WTC11 (cell line): ENCODE measurements around the gene CRBN. TPM values are rescaled to one million over a fixed set of nuclear protein-coding genes. Genes with fewer than 3 reads are reported as not detected.
A peak's percentile ranks its signal among the peaks of the same experiment; 100 is the strongest.

Experiments
- ATAC-seq: fragments of 200-7000 bp; cut with Tn5 transposase; 2 replicates; pipeline ENCODE4 v1.10.0; 2021; ENCODE audit warnings: mild to moderate bottlenecking, moderate library complexity
- CTCF ChIA-PET: fragments of 300-600 bp; sonication (Branson Sonifier 250); formaldehyde crosslinking; loops from one replicate; lab custom pipeline; 2021; ENCODE audit warnings: antibody characterized with exemption; lab: Charles Lee
- POLR2A ChIA-PET: fragments of 350-600 bp; sonication (Branson Sonifier 250); formaldehyde crosslinking; loops from one replicate; lab custom pipeline; 2021; ENCODE audit warnings: antibody characterized with exemption; lab: Charles Lee
- DNase-seq: peaks from one replicate; pipeline ENCODE4 v3.0.0; 2021; ENCODE audit warnings: low spot score
- H3K27ac Mint-ChIP-seq: 2 replicates; pipeline ENCODE4 v1.8.0; 2021; ENCODE audit warnings: mixed read lengths
- H3K27me3 Mint-ChIP-seq: 2 replicates; pipeline ENCODE4 v1.8.0; 2021; ENCODE audit warnings: low read depth, mild to moderate bottlenecking, moderate library complexity, mixed read lengths
- H3K36me3 Mint-ChIP-seq: 2 replicates; pipeline ENCODE4 v1.8.0; 2021; ENCODE audit warnings: mixed read lengths
- H3K4me1 Mint-ChIP-seq: 2 replicates; pipeline ENCODE4 v1.8.0; 2022; ENCODE audit warnings: mixed read lengths
- H3K4me3 Mint-ChIP-seq: 2 replicates; pipeline ENCODE4 v1.8.0; 2021; ENCODE audit warnings: mild to moderate bottlenecking, moderate library complexity, mixed read lengths
- H3K9me3 Mint-ChIP-seq: 2 replicates; pipeline ENCODE4 v1.8.0; 2021; ENCODE audit warnings: mixed read lengths
- CBFB ChIP-seq: sonication (generic); formaldehyde crosslinking; IDR thresholded peaks from 2 replicates; pipeline ENCODE4 v1.8.1; 2022; ENCODE audit warnings: mild to moderate bottlenecking, low read depth, missing genetic modification reagents
- CREB1 ChIP-seq: sonication (generic); formaldehyde crosslinking; IDR thresholded peaks from 2 replicates; pipeline ENCODE4 v1.8.0; 2023; ENCODE audit warnings: mild to moderate bottlenecking, missing genetic modification reagents
- EMX1 ChIP-seq: fragments of 250-450 bp; sonication (Bioruptor Pico); IDR thresholded peaks from 2 replicates; pipeline ENCODE4 v1.8.0; 2021; ENCODE audit warnings: mild to moderate bottlenecking
- ETV6 ChIP-seq: sonication (generic); formaldehyde crosslinking; IDR thresholded peaks from 2 replicates; pipeline ENCODE4 v1.8.1; 2022; ENCODE audit warnings: mild to moderate bottlenecking, missing genetic modification reagents
- FOXJ3 ChIP-seq: sonication (generic); formaldehyde crosslinking; IDR thresholded peaks from 2 replicates; pipeline ENCODE4 v1.9.0; 2021; ENCODE audit warnings: missing genetic modification reagents, mild to moderate bottlenecking, borderline replicate concordance
- FOXK1 ChIP-seq: sonication (generic); formaldehyde crosslinking; IDR thresholded peaks from 2 replicates; pipeline ENCODE4 v1.8.0; 2022; ENCODE audit warnings: mild to moderate bottlenecking, moderate library complexity, missing genetic modification reagents
- GTF2I ChIP-seq: fragments of 250-450 bp; sonication (Bioruptor Pico); conservative IDR thresholded peaks from 2 replicates; pipeline ENCODE4 v1.4.0; 2021; ENCODE audit warnings: mild to moderate bottlenecking
- IRF2 ChIP-seq: sonication (generic); formaldehyde crosslinking; IDR thresholded peaks from 2 replicates; pipeline ENCODE4 v1.8.0; 2022; ENCODE audit warnings: low read depth, missing genetic modification reagents, borderline replicate concordance
- MYBL2 ChIP-seq: sonication (generic); formaldehyde crosslinking; IDR thresholded peaks from 2 replicates; pipeline ENCODE4 v1.8.1; 2023; ENCODE audit warnings: mild to moderate bottlenecking, moderate library complexity, missing genetic modification reagents
- NR1H2 ChIP-seq: sonication (generic); formaldehyde crosslinking; IDR thresholded peaks from 2 replicates; pipeline ENCODE4 v1.9.0; 2021; ENCODE audit warnings: mild to moderate bottlenecking, moderate library complexity, missing genetic modification reagents
- RORB ChIP-seq: fragments of 250-450 bp; sonication (Bioruptor Pico); IDR thresholded peaks from 2 replicates; pipeline ENCODE4 v1.9.0; 2021; ENCODE audit warnings: mild to moderate bottlenecking
- SMAD3 ChIP-seq: sonication (generic); formaldehyde crosslinking; IDR thresholded peaks from 2 replicates; pipeline ENCODE4 v1.8.0; 2022; ENCODE audit warnings: missing genetic modification reagents, mild to moderate bottlenecking, borderline replicate concordance
- TCF7 ChIP-seq: sonication (generic); formaldehyde crosslinking; IDR thresholded peaks from 2 replicates; pipeline ENCODE4 v1.8.0; 2022; ENCODE audit warnings: mild to moderate bottlenecking, low read depth, missing genetic modification reagents, moderate library complexity
- TEAD1 ChIP-seq: sonication (generic); formaldehyde crosslinking; IDR thresholded peaks from 2 replicates; pipeline ENCODE4 v1.8.0; 2022; ENCODE audit warnings: mild to moderate bottlenecking, missing genetic modification reagents
- ZNF121 ChIP-seq: sonication (generic); formaldehyde crosslinking; IDR thresholded peaks from 2 replicates; pipeline ENCODE4 v1.8.0; 2023; ENCODE audit warnings: missing genetic modification reagents
- ZNF138 ChIP-seq: sonication (generic); formaldehyde crosslinking; conservative IDR thresholded peaks from 2 replicates; pipeline ENCODE4 v1.8.1; 2022; ENCODE audit warnings: mild to moderate bottlenecking, moderate library complexity, missing genetic modification reagents
- ZNF219 ChIP-seq: sonication (generic); formaldehyde crosslinking; IDR thresholded peaks from 2 replicates; pipeline ENCODE4 v1.8.0; 2023; ENCODE audit warnings: missing genetic modification reagents, mild to moderate bottlenecking, borderline replicate concordance
- ZNF232 ChIP-seq: sonication (generic); formaldehyde crosslinking; IDR thresholded peaks from 2 replicates; pipeline ENCODE4 v1.8.0; 2022; ENCODE audit warnings: mild to moderate bottlenecking, missing genetic modification reagents
- ZNF416 ChIP-seq: fragments of 250-450 bp; sonication (Bioruptor Pico); IDR thresholded peaks from 2 replicates; pipeline ENCODE4 v1.9.0; 2021; ENCODE audit warnings: mild to moderate bottlenecking, inconsistent platforms
- total RNA-seq: library from RNA; stranded (reverse); gene quantifications from 3 replicates; pipeline ENCODE4 v1.2.3, GENCODE V29; 2021
- TF ChIP-seq, protein P1 (sequence below): sonication (generic); formaldehyde crosslinking; IDR thresholded peaks from 2 replicates; pipeline ENCODE4 v1.8.1; 2022; ENCODE audit warnings: low read depth, missing genetic modification reagents, borderline replicate concordance
- TF ChIP-seq, protein P2 (sequence below): sonication (generic); formaldehyde crosslinking; IDR thresholded peaks from 2 replicates; pipeline ENCODE4 v1.8.0; 2022; ENCODE audit warnings: mild to moderate bottlenecking, missing genetic modification reagents
- TF ChIP-seq, protein P3 (sequence below): fragments of 250-450 bp; sonication (Bioruptor Pico); IDR thresholded peaks from 2 replicates; pipeline ENCODE4 v1.9.0; 2021; ENCODE audit warnings: mild to moderate bottlenecking
- TF ChIP-seq, protein P4 (sequence below): fragments of 250-450 bp; sonication (Bioruptor Pico); IDR thresholded peaks from 2 replicates; pipeline ENCODE4 v1.9.0; 2021; ENCODE audit warnings: mild to moderate bottlenecking
- TF ChIP-seq, protein P5 (sequence below): sonication (generic); formaldehyde crosslinking; conservative IDR thresholded peaks from 2 replicates; pipeline ENCODE4 v1.8.1; 2022; ENCODE audit warnings: mild to moderate bottlenecking, missing genetic modification reagents
- TF ChIP-seq, protein P6 (sequence below): sonication (generic); formaldehyde crosslinking; IDR thresholded peaks from 2 replicates; pipeline ENCODE4 v1.8.1; 2023; ENCODE audit warnings: mild to moderate bottlenecking, moderate library complexity, missing genetic modification reagents

The CRBN gene
- total RNA-seq, 1 experiment from 2014 or later, result 24.4 TPM

DNA sequence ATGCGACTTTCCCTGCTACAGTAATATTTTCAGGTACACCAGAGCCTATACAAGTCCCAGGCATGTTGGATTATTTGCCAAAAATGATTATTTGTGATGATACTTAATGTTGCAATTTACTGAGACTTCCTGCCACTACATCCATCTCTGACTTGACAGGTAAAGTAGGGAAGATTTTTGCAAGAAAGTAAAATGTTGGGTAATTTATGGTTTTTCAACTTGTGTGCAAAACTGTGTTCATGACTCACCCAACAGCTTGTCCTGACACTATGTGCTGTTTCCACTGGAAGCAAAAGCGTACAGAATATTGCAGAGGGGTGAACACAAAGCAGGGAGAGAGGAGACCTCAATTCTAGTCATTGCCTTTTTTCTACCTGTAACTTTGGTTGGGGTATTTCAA is 5.4 kb upstream of the CRBN start:
- Mint-ChIP-seq H3K27me3 (peaks cover 31% of the 10 kb centered on the region), H3K9me3 (peaks cover 35% of the 10 kb centered on the region), H3K4me1 (no peaks in the 10 kb centered on the region), H3K27ac (no peak overlapping the region), H3K4me3 (no peak overlapping the region), H3K36me3 (peaks cover 9% of the 10 kb centered on the region)
- ChIA-PET CTCF (no interaction called here), POLR2A (no interaction called here)
- ATAC-seq (no peak), DNase-seq (no peak)
- TF ChIP-seq TCF7 (no peak), EMX1 (no peak), MYBL2 (CRISPR knock-in tag) (no peak), GTF2I (no peak), ZNF232 (CRISPR knock-in tag) (no peak), FOXJ3 (CRISPR knock-in tag) (no peak), SMAD3 (CRISPR knock-in tag) (no peak), TEAD1 (no peak), ZNF138 (CRISPR knock-in tag) (no peak), CBFB (CRISPR knock-in tag) (no peak)
- TF ChIP-seq, protein P1, sequence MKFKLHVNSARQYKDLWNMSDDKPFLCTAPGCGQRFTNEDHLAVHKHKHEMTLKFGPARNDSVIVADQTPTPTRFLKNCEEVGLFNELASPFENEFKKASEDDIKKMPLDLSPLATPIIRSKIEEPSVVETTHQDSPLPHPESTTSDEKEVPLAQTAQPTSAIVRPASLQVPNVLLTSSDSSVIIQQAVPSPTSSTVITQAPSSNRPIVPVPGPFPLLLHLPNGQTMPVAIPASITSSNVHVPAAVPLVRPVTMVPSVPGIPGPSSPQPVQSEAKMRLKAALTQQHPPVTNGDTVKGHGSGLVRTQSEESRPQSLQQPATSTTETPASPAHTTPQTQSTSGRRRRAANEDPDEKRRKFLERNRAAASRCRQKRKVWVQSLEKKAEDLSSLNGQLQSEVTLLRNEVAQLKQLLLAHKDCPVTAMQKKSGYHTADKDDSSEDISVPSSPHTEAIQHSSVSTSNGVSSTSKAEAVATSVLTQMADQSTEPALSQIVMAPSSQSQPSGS (CRISPR knock-in tag), result no peak
- TF ChIP-seq, protein P2, sequence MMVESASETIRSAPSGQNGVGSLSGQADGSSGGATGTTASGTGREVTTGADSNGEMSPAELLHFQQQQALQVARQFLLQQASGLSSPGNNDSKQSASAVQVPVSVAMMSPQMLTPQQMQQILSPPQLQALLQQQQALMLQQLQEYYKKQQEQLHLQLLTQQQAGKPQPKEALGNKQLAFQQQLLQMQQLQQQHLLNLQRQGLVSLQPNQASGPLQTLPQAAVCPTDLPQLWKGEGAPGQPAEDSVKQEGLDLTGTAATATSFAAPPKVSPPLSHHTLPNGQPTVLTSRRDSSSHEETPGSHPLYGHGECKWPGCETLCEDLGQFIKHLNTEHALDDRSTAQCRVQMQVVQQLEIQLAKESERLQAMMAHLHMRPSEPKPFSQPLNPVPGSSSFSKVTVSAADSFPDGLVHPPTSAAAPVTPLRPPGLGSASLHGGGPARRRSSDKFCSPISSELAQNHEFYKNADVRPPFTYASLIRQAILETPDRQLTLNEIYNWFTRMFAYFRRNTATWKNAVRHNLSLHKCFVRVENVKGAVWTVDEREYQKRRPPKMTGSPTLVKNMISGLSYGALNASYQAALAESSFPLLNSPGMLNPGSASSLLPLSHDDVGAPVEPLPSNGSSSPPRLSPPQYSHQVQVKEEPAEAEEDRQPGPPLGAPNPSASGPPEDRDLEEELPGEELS (CRISPR knock-in tag), result no peak
- TF ChIP-seq, protein P3, sequence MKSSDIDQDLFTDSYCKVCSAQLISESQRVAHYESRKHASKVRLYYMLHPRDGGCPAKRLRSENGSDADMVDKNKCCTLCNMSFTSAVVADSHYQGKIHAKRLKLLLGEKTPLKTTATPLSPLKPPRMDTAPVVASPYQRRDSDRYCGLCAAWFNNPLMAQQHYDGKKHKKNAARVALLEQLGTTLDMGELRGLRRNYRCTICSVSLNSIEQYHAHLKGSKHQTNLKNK, result no peak
- TF ChIP-seq, protein P4, sequence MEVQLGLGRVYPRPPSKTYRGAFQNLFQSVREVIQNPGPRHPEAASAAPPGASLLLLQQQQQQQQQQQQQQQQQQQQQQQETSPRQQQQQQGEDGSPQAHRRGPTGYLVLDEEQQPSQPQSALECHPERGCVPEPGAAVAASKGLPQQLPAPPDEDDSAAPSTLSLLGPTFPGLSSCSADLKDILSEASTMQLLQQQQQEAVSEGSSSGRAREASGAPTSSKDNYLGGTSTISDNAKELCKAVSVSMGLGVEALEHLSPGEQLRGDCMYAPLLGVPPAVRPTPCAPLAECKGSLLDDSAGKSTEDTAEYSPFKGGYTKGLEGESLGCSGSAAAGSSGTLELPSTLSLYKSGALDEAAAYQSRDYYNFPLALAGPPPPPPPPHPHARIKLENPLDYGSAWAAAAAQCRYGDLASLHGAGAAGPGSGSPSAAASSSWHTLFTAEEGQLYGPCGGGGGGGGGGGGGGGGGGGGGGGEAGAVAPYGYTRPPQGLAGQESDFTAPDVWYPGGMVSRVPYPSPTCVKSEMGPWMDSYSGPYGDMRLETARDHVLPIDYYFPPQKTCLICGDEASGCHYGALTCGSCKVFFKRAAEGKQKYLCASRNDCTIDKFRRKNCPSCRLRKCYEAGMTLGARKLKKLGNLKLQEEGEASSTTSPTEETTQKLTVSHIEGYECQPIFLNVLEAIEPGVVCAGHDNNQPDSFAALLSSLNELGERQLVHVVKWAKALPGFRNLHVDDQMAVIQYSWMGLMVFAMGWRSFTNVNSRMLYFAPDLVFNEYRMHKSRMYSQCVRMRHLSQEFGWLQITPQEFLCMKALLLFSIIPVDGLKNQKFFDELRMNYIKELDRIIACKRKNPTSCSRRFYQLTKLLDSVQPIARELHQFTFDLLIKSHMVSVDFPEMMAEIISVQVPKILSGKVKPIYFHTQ, result no peak
- TF ChIP-seq, protein P5, sequence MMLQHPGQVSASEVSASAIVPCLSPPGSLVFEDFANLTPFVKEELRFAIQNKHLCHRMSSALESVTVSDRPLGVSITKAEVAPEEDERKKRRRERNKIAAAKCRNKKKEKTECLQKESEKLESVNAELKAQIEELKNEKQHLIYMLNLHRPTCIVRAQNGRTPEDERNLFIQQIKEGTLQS (CRISPR knock-in tag), result no peak

DNA sequence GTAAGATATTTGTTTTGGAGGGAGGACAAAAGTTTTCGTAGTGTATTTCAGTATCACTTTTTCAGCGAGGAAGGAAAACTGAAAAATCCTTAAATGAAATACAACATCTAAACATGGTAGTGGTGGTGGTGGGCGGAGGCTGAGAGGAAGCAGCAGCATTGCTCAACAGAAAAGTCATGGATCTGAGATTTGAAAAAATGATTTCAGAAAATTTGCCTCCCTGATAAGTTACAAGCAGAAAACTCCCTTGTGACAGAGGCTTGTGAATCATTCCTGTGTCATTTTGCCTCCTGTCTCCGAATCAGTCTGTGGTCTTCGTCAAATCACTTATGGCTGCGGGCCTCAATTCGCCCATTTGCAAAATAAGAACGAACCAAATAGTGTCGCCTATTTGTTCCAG is 965 bp upstream of the CRBN start:
- Mint-ChIP-seq H3K4me1 (peaks cover 9% of the 10 kb centered on the region), H3K27me3 (peaks cover 22% of the 10 kb centered on the region), H3K36me3 (no peaks in the 10 kb centered on the region), H3K9me3 (peaks cover 10% of the 10 kb centered on the region), H3K4me3 (0 out of 2 replicates have a peak overlapping the region, but pooled peaks have one; percentile 5), H3K27ac (no peak overlapping the region)
- ATAC-seq, result no peak
- ChIA-PET CTCF (no interaction called here), POLR2A (no interaction called here)
- no peak for DNase-seq
- TF ChIP-seq, protein P3, result no peak
- TF ChIP-seq, protein P6, sequence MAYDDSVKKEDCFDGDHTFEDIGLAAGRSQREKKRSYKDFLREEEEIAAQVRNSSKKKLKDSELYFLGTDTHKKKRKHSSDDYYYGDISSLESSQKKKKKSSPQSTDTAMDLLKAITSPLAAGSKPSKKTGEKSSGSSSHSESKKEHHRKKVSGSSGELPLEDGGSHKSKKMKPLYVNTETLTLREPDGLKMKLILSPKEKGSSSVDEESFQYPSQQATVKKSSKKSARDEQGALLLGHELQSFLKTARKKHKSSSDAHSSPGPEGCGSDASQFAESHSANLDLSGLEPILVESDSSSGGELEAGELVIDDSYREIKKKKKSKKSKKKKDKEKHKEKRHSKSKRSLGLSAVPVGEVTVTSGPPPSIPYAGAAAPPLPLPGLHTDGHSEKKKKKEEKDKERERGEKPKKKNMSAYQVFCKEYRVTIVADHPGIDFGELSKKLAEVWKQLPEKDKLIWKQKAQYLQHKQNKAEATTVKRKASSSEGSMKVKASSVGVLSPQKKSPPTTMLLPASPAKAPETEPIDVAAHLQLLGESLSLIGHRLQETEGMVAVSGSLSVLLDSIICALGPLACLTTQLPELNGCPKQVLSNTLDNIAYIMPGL (CRISPR knock-in tag), result no peak
- TF ChIP-seq ZNF121 (CRISPR knock-in tag) (no peak), ZNF416 (CRISPR knock-in tag) (no peak), IRF2 (CRISPR knock-in tag) (no peak), NR1H2 (CRISPR knock-in tag) (no peak), RORB (CRISPR knock-in tag) (no peak), FOXK1 (no peak), ETV6 (CRISPR knock-in tag) (no peak), ZNF219 (CRISPR knock-in tag) (no peak), CREB1 (CRISPR knock-in tag) (no peak)
- TF ChIP-seq, protein P2 (CRISPR knock-in tag), result no peak
